ENCODE results near the gene TMEM91. TPM values are rescaled to one million over a fixed set of nuclear protein-coding genes. Genes with fewer than 3 reads are reported as not detected.

The TMEM91 gene
- total and polyA plus RNA-seq, 2 of the 13 experiments (the other 11 are each of a cell fraction or from before 2014, with no cell fraction given) = 6.3 to 10.3 TPM

DNA sequence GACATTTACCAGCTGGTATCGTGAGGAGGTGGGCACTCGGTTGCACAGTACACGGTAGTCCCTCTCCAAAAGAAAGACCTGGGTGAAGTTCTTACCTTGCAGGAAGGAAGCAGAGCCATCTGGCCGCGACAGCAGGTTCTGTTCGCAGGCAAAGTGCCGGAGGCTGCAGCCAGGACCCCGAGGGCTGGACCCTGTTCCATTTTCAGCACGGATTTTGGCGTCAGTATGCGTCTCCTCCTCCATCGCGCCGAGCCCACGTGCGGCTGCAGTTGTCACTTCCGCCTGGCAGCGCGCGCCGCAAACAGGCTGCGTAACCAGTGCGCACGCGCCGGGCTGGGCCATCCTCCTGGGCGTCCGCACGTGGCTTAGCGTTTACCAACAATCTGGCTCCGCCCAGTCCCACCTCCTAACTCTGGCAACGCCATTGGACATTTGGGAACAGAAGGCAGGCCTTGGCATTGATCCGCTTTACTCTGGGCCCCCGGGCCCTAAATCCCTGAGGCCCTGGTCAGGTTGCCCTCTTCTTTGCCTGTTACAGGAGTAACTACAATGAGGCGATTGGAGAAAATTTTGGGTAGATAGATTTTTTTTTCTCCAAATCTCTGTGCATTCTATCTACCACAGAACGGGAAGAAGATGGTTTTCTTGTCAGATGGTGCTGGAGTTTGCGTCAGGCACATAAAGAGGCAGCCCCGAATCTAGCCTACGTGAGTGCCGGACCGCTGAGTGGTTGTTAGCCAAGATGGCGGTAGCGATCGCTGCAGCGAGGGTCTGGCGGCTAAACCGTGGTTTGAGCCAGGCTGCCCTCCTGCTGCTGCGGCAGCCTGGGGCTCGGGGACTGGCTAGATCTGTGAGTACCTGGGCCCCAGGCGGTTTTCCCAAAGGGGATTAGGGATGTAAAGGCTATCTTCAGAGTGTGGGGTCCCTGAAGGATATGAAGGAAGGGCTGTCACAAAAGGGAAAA lies 21.0 kb downstream of the TMEM91 start, which contains the start of the genes BCKDHA and EXOSC5 (continued):
- TF ChIP-seq SP4 (CRISPR knock-in tag; IDR thresholded peaks at IDR 0.05) (peak; percentile 67; the same call in 1 of the 2 replicates), ZNF33B (CRISPR knock-in tag; IDR thresholded peaks at IDR 0.05) (peak; percentile 32; the same call in 1 of the 2 replicates), ZMYM3 (CRISPR knock-in tag; IDR thresholded peaks at IDR 0.05) (no peak), KLF16 (CRISPR knock-in tag; IDR thresholded peaks at IDR 0.05) (peak; percentile 59 to 67; a peak in 2 of 4 replicates), ZFP82 (CRISPR knock-in tag; IDR thresholded peaks at IDR 0.05; ENCODE audit: borderline replicate concordance) (no peak), ELF3 (CRISPR knock-in tag; IDR thresholded peaks at IDR 0.05) (peak; percentile 92), AGO1 (IDR thresholded peaks at IDR 0.05; ENCODE audit: low read depth, low read length, poor library complexity, severe bottlenecking) (peak; percentile 65), ZNF460 (CRISPR knock-in tag; IDR thresholded peaks at IDR 0.05; ENCODE audit: borderline replicate concordance) (no peak; the same call in 1 of the 2 replicates), ZNF792 (CRISPR knock-in tag; IDR thresholded peaks at IDR 0.05) (no peak), NRL (CRISPR knock-in tag; IDR thresholded peaks at IDR 0.05; ENCODE audit: borderline replicate concordance) (peak; percentile 33), MED8 (CRISPR knock-in tag; IDR thresholded peaks at IDR 0.05; ENCODE audit: insufficient replicate concordance) (no peak), NONO (IDR thresholded peaks at IDR 0.05) (no peak), NONO (CRISPR knock-in tag; conservative IDR thresholded peaks at IDR 0.05) (peak; percentile 67; the same call in 1 of the 2 replicates), SRSF9 (IDR thresholded peaks at IDR 0.05; ENCODE audit: borderline replicate concordance, insufficient read depth, low read depth, low read length, poor library complexity, severe bottlenecking) (no peak), ZNF367 (CRISPR knock-in tag; IDR thresholded peaks at IDR 0.05; ENCODE audit: borderline replicate concordance) (0 out of 2 replicates have a peak, but pooled peaks have one; percentile 56), CHD4 (IDR thresholded peaks at IDR 0.05; ENCODE audit: borderline replicate concordance, low read length) (no peak), HDAC2 (CRISPR knock-in tag; IDR thresholded peaks at IDR 0.05) (peak; percentile 88)
- TF ChIP-seq, protein P1, sequence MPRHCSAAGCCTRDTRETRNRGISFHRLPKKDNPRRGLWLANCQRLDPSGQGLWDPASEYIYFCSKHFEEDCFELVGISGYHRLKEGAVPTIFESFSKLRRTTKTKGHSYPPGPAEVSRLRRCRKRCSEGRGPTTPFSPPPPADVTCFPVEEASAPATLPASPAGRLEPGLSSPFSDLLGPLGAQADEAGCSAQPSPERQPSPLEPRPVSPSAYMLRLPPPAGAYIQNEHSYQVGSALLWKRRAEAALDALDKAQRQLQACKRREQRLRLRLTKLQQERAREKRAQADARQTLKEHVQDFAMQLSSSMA (CRISPR knock-in tag; IDR thresholded peaks at IDR 0.05) = no peak; the same call in 1 of the 2 replicates
- TF ChIP-seq, protein P2, sequence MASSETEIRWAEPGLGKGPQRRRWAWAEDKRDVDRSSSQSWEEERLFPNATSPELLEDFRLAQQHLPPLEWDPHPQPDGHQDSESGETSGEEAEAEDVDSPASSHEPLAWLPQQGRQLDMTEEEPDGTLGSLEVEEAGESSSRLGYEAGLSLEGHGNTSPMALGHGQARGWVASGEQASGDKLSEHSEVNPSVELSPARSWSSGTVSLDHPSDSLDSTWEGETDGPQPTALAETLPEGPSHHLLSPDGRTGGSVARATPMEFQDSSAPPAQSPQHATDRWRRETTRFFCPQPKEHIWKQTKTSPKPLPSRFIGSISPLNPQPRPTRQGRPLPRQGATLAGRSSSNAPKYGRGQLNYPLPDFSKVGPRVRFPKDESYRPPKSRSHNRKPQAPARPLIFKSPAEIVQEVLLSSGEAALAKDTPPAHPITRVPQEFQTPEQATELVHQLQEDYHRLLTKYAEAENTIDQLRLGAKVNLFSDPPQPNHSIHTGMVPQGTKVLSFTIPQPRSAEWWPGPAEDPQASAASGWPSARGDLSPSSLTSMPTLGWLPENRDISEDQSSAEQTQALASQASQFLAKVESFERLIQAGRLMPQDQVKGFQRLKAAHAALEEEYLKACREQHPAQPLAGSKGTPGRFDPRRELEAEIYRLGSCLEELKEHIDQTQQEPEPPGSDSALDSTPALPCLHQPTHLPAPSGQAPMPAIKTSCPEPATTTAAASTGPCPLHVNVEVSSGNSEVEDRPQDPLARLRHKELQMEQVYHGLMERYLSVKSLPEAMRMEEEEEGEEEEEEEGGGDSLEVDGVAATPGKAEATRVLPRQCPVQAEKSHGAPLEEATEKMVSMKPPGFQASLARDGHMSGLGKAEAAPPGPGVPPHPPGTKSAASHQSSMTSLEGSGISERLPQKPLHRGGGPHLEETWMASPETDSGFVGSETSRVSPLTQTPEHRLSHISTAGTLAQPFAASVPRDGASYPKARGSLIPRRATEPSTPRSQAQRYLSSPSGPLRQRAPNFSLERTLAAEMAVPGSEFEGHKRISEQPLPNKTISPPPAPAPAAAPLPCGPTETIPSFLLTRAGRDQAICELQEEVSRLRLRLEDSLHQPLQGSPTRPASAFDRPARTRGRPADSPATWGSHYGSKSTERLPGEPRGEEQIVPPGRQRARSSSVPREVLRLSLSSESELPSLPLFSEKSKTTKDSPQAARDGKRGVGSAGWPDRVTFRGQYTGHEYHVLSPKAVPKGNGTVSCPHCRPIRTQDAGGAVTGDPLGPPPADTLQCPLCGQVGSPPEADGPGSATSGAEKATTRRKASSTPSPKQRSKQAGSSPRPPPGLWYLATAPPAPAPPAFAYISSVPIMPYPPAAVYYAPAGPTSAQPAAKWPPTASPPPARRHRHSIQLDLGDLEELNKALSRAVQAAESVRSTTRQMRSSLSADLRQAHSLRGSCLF (CRISPR knock-in tag; IDR thresholded peaks at IDR 0.05; ENCODE audit: borderline replicate concordance) = no peak; the same call in 1 of the 2 replicates
- TF ChIP-seq, protein P3, sequence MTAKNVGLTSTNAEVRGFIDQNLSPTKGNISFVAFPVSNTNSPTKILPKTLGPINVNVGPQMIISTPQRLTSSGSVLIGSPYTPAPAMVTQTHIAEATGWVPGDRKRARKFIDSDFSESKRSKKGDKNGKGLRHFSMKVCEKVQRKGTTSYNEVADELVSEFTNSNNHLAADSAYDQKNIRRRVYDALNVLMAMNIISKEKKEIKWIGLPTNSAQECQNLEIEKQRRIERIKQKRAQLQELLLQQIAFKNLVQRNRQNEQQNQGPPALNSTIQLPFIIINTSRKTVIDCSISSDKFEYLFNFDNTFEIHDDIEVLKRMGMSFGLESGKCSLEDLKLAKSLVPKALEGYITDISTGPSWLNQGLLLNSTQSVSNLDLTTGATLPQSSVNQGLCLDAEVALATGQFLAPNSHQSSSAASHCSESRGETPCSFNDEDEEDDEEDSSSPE (CRISPR knock-in tag; IDR thresholded peaks at IDR 0.05) = peak; percentile 94

Data from HepG2 (cell line).